Activated CD4-positive, alpha-beta T cell treated with anti-CD3 and anti-CD28 coated beads, Interleukin-2, amount 50 U/mL, for 24 hours (primary cell): ENCODE results near the gene BCL7B.
A peak's percentile ranks its signal among the peaks of the same experiment; 100 is the strongest.
"Not testable (repeated sequence)": the region's sequence is repeated elsewhere in the genome, so short reads cannot be mapped to it uniquely, and the experiment has no call there.

ENCODE experiments used
- DNase-seq, 2 donors: peaks; one replicate each; pipeline ENCODE4 v3.0.0-alpha.2; 2020; ENCODE audit warnings: low read depth in 1 of 2, low spot score in 1 of 2

BCL7B gene

DNA sequence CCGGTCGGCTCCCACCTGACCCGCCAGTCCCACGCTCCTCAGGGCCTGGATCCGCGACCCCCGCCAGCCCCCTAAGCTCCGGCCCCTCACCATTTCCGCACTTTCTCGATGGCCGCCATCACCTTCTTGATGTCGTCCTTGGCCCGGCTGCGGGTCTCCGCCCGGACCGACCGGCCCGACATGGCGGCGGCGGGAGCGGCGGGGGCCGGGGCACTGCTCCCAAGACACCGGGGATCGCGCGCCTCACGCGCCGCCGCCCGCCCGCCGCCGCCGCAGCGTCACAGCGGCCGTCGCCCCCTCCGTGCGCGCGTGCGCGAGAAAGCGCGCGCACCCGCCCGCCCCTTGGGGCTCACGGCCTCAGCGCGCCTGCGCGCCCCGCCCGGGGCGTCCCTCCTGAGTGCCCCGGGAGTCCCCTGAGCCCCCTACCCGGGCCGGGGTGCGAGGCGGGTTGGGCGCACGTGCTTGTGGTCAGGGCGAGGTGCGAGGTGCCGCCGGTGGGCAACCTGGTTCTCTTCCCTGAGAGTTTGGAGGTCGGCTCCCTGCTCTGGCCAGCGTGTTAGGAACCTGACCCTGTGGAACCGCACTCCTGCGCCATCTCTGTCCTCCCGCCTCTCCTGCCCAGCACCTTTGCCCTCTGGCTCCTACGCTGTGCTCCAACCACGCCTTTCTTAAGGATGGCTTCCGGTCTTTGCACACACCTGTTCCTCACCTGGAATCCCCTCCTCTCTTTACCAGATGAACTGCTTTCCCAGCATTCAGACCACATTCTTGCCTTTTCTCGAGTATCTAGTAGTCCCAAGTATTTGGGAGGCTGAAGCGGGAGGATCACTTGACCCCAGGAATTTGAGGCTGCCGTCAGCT lies at the start of gene BCL7B:
Gene BCL7B (minus strand): TSS at position 294 of the 861 bp plus-strand sequence. CDS start 112 bp downstream, at position 182.
- peak; percentile 55 to 59 for DNase-seq

DNA sequence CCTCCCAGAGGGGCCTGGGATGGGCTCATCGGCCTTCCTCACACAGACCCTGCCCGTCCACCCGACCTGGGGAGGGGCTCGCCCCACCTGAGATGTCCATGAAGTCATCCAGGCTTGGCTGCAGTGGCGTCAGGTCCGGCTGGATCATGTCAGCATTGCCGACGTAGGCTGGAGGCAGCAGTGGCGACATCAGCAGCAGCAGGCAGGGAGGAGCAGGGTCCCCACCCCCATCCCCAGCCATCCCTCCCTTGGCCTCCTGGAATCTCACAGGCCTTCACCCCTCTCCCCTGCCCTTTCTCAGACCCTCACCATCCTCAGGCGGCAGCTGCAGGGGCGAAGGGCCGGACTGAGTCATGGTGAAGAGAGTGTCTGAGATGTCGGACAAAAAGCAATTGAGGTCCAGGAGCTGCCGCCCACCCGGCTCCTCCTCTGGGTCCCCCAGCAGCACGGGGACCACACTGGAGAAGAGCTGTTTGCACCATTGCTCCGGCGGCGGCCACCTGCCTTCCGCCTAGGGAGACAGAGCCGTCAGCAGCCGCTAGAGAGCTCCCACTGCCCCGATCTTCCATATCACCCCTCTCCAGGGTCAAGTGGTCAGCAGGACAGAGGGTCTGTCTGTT lies 48.2 kb upstream of the BCL7B start:
- no peak for DNase-seq

DNA sequence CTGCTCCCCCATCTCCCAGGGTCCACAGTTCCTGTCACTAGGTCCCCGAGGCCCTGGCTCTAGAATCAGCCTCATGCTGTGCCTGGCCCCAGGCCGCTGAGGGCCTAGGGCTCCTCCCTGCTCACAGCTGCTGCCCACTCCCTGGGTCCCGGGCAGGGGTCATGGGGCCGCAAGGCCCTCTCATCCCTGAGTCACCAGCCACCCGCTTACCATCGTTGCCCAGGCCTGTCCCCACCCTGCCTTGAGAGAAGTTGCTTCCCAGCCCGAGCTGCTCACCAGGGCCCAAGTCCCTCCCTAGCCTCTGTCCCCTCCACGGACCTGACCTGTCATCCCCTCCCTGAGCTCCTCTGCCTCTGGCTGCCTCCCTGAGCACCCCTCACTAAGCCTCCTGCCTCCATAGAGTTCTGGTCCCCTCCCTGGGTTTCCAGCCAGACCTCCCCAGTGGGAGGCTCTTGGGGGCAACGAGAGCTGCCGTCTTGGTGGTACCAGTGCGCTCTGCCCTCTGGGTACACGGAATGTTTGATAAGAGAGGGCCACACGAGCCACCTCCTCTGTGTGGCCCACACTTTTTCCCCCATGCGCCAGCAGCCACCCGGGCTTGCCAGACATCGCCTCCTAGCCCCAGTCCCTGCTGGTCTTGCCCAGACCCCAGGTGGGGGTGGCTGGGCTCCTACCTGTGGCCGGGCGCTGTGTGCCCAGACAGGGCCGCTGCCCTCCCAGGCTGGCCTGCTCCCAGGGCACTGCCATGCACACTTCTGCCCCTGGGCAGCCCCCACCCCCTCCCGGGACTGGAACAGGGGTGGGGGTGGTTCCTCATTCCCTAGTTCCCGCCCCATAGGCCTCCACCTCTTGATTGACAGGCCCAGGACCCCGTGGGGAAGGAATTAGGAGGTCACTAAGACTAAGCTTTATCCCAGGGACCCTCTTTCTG lies 45.5 kb upstream of the BCL7B start:
- no peak for DNase-seq

DNA sequence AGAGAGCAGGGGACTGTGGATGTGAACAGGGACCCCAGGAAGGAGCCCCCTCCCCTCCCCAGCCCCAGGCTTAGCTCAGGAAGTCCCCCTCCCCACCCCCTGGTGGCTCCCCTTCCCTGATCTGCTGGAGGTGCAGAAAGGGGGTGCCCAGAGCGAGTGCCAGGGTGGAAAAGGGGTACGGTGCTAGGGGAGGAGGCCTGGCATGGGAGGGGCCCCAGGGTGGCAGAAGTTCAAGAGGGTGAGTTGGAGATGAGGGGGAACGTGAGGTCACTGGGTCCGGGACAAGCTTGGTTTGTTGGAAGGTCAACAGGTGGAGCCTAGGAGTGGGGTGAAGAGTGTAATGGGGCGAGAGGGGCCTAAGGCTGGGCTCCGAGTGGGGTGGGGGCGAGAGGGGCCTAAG lies 42.4 kb upstream of the BCL7B start:
- no peak for DNase-seq

DNA sequence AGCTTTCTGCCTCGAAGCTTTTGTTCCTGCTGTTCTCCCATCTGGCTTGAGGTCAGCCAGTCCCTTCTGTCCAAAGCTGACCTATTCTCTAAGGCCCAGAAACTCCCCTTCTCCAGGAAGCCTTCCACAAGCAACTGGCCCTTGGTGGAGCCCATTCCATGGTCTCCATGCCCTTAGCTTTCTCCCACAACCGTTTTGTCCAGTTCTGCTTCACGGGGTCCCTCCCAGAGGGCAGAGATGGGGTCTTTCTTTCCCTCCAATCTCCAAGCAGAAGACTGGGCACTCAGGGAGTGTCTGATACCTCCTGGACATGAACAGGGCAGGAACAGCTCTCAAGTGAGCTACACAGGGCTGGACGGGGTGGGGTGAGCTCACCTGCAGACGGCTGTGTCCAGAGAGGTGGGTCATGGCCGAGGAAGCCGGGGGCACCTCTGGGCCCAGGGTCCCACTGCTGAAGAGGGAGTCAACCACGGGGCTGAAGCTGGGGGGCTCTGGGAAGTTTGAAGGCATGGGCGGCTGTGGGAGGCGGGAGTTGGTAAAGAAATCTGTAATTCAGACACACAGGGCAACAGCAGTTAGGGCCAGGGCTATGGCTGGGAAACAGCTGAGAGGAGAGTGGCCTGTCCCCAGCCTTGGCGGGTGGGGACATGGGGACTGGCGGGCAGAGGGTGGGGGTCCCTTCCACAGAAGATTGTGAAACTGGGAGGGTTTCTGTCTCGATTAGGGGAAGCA lies 41.8 kb upstream of the BCL7B start:
- DNase-seq, result no peak

DNA sequence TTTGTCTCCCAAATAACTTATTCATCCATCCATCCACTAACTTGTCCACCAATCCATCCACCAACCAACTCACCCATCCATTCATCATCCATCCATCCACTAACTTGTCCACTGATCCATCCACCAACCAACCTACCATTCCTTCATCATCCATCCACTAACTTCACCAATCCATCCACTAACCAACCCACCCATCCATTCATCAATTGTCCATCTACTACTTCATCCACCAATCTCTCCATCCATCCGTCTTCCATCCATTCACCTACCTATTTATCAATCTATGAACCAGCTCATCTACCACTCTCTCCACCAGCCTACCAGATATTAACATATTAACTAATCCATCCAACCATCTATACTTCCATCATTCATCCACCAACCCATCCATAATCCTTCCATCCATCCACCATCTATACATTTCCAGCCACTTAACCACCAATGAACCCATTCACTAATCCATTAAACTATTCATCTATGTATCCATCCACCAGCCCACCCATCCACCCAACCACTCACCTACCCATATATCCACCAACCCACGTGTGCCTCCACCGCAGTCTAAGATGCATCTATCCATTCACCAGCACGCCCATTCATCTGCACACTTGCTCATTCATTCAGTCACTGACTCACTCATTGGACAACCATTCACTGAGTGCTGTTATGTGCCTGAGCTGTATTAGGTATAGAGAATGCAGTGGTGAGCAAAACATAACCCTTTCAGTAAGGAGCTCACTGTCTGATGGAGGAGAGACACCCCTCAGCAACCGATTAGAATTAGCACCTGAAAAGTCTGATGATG lies 40.7 kb upstream of the BCL7B start:
- DNase-seq, result no peak

DNA sequence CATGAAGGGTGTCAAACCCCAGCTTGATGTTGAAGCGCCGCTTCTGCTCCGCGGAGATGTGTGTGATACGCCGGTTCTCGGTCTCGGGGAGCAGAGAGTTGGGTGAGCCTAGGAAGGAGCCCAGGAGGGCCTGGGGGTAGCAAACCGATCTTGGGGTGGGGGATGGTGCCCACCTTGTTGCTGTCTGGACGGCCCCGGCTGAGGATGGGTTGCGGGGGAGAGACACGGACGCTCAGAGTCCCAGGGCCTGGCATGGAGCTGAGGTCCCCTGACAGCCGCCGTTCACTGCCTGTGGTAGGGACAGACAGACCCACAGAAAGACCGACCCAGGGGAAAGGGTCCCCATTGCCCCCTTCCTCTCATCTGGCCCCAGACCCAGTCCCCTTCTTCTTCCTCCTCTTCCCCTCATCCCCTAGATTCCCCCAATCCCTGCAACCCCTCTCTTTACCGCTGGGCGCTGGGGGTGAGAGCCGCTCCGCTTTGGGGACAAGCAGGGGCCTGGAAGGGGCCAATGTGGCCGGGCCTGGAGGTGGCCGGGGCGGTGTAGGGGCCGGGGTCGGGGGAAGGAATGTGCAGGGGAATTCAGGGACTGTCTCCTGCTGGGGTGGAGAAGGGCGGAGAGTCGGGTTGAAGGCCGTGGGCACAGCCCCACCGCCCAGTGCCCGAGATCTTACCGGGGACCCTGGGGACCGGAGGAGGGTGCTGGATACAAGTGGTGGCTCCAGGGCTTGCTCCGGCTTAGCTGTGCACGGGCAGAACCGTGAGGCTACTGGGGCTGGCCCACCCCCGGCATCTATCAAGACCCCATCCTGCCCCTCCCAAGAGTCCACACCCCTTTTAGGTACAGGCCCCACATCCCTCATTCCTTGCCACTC lies 38.9 kb upstream of the BCL7B start:
- no peak for DNase-seq

DNA sequence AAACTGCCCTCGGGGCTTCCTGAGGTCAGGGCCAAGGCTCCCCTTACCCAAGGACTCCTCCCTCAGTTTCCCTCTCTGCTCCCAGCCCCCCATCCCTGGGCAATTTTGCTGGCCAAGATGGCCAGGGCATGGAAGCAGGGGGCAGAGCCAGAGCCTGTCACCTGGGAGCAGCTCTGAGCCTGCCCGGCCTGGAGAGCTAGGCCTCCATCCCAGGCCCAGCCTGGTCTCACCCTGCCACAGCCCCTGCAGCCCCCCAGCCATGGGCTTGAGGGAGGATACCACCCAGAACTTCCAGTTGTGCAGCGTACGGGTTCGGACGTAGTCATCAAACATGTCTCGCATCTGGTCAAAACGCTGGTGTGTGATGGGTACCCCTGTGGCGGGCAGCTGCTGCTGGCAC lies 37.9 kb upstream of the BCL7B start:
- no peak for DNase-seq

DNA sequence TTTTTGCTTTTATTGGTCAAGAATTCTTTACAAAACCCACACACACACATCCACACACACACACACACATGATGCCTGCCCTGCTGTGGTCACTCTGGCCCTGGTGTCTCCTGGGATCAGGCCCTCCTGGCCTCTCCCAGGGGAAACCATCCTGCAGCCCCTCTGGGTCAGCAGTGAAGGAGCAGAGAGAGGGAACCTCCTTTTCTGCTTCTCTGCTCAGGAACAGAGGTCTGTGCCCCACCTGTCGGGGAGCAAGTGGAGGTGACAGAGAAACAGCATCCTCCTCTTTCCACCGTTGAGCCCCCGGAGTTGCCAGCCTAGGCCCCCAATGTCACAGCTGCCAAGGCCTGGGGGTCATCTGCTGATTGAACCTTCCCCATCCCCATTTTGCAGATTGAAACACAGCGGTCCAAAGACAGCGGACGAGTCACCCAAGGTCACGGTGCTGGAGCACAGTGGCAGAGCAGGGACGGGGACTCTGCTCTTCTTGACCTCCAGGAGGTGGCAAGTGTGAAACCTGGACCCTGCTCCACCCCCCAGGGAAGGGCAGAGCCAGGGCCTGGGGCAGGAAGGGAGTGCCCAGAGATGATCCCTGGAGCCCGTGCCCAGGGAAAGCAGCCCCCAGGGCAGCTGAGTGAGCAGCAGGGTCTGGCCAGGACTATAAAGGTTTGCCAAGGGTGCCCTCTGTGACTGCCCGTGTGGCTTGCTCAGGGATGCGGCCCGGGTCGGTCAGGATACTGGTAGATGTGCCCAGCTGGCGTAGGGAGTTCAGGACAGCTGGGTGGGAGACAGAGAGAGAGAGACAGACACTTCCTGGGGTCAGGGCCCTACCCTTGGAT lies 35.9 kb upstream of the BCL7B start:
- no peak for DNase-seq

DNA sequence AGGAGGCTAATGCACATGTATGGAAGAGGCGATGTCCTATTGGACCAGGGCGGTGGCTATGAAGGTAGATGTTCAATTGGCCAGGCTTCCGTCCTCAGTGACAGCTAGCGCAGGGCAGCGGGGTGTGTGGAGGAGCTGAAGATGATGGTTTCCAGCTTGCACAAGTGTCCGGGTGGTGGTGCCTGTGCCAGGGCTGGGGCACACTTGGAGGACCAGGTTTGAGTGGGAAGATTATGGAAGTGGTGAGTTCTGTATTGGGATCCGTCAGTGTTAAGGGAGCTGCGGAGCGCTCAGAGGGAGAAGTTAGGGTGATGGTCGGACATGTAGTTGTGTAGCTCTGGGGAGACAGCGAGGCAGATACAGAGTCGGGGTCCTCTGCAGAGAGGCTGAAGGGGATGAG lies 29.4 kb upstream of the BCL7B start:
- no peak for DNase-seq

DNA sequence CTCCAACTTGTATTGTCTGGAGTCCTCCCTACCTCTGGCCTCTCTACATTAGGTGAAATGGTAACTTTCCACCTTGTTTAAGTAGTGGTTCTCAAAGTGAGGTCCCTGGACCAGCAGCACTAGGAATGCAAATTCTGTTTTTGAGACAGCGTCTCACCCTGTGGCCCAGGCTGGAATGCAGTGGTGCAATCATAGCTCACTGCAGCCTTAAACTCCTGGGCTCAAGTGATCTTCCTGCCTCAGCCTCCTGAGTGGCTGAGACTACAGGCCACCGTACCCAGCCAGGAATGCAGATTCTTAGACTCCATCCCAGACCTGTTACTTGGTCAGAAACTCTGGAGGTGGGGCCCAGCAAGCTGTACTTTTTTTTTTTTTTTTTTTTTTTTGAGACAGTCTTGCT lies 27.7 kb upstream of the BCL7B start:
- no peak for DNase-seq

DNA sequence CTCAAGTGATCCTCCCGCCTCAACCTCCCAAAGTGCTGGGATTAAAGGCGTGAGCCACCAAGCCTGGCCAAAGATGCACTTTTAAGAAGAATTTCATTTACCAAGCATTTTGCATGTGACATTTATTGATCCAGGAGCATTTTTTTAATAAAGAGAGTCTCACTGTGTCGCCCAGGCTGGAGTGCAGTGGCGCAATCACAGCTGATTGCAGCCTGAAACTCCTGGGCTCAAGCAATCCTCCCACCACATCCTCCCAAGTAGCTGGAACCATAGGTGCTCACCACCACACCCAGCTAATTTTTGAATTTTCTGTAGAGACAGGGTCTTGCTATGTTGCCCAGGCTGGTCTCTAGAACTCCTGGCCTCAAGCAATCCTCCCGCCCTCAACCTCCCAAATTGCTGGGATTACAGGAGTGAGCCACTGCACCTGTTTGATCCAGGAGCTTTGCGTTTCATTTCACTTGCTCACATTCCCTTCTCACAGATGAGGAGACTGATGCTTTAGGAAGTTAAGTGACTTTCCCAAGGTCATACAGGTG lies 25.2 kb upstream of the BCL7B start:
- DNase-seq, result no peak

DNA sequence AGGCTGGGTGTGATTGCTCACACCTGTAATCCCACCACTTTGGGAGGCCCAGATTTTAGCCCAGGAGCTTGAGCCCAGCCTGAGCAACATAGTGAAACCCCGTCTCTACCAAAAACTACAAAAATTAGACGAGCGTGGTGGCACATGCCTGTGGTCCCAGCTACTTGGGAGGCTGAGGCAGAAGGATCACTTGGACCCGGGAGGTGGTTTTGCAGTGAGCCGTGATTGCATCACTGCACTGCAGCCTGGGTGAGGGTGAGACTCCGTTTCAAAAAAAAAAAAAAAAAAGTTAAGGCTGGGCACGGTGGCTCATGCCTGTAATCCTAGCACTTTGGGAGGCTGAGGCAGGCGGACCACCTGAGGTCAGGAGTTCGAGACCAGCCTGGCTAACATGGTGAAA lies 23.5 kb upstream of the BCL7B start:
- not testable (repeated sequence) for DNase-seq

DNA sequence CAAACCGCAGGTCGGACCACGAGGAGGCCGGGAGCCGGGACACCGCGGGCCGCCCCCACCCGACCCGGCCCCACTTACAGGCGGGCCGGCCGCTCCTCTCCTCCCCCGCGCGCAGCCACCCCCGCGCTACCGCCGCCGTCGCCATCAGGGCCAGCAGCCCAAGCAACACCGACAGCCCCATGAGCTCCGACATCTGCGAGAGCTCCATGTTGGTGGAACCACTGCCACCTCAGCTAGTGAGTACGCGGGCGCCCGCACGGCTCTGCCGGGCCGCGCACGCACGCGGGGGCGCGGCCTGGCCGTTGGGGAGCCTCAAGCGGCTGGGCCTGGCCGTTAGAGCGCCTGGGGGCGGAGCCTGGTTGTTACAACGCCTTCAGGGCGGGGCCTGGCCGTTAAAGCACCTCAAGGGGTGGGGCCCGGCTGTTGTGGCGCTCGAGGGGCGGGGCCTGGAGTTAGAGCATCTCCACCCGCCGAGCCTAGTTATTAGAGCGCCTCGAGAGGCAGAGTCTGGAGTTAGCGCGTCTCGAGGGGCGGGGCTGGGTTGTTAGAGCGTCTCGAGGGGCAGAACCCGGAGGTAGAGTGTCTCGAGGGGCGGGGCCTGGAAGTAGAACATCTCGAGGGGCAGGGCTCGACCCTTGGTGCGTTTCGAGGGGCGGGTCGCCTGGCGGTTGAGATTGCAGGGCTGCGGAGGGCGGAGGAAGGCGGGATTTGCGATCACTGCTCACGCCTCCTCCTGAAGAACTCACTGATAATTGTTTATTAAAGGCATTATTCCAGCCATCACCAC lies 21.0 kb upstream of the BCL7B start, which contains the start of gene TBL2:
Gene TBL2 (minus strand): TSS at position 238 of the 787 bp plus-strand sequence. CDS start 30 bp downstream, at position 208.
- DNase-seq, result peak; percentile 96 to 97

DNA sequence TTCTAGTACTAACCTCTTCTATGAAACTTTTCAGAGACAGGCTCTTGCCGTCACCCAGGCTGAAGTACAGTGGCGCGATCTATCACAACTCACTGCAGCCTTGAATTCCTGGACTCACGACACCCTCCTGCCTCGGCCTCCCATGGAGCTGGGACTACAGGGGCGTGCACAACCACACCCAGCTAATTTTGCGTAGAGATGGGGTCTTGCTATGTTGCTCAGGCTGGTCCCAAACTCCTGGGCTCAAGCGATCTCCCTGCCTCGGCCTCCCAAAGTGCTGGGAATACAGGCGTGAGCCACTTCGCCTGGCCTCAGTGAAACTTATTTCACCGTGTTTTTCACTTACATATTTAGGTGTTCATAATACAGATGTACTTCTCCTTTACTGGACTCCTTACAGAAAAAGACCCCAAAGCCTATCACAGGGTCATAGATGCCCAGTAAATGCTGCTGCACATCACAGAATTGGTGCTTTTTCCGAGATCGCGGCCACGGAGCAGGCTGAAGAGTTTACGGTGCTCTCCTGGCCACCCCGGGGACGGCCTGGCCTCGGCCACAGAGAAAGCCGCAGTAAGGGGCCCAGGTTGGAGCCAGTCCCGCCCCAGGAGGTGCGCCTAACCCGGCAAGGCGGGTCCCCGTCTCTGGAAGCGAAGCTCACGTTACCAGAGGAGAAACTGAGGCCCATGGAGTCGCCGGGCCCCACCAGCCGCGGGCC lies 20.3 kb upstream of the BCL7B start:
- no peak for DNase-seq

DNA sequence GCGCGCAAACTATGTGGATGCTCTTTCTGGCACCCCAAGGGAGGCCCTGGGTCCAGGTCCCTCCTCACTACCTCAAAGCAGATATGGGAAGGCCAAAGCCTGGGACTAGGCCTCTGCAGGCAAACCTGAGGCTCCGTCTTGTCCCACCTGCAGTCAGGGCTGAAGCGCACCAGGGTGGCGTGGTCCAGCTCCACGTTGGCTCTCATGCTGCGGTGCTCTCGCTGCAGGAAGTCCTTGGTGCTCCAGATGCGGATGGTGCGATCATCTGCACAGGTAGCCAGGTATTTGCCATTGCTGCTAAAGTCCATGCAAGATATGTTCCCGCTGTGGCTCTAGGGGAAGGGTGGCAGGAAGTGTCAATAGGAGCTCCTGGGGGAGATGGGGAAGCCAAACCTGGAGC lies 16.3 kb upstream of the BCL7B start:
- DNase-seq, result no peak
